A673 (cell line): ENCODE data around the gene ZNF296.

ENCODE experiments used
- EZH2 ChIP-seq: fragments of 200-600 bp; sonication (generic); IDR thresholded peaks from 2 replicates; pipeline ENCODE4 v1.6.1; 2017; ENCODE audit warnings: borderline replicate concordance, low read depth, mild to moderate bottlenecking, mixed read lengths, antibody characterized with exemption, low read length; ENCODE audit not compliant: poor library complexity, severe bottlenecking
- TF ChIP-seq, protein P1 (sequence below): fragments of 300-800, 200-600 bp; sonication (generic); conservative IDR thresholded peaks from 2 replicates; pipeline ENCODE4 v1.5.1; 2017; ENCODE audit warnings: low read depth, mild to moderate bottlenecking, antibody characterized with exemption, low read length, moderate library complexity, mixed read lengths

DNA sequence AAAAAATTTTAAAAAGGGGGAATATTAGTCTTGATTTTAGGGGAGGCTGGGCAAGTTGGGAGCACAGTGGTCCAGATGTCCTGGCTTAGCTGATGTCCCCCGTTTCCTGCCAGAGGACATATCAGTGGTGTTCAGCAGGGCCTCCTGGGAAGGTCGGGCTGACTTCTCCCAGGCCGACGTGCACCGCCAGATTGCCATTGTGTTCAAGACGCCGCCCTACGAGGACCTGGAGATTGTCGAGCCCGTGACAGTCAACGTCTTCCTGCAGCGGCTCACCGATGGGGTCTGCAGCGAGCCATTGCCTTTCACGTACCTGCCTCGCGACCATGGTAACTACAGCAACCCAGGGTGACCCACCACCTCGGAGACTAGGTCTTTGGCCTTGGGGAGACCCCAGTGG, 43.9 kb downstream of the ZNF296 start:
- TF ChIP-seq EZH2, result no peak
- TF ChIP-seq, protein P1, sequence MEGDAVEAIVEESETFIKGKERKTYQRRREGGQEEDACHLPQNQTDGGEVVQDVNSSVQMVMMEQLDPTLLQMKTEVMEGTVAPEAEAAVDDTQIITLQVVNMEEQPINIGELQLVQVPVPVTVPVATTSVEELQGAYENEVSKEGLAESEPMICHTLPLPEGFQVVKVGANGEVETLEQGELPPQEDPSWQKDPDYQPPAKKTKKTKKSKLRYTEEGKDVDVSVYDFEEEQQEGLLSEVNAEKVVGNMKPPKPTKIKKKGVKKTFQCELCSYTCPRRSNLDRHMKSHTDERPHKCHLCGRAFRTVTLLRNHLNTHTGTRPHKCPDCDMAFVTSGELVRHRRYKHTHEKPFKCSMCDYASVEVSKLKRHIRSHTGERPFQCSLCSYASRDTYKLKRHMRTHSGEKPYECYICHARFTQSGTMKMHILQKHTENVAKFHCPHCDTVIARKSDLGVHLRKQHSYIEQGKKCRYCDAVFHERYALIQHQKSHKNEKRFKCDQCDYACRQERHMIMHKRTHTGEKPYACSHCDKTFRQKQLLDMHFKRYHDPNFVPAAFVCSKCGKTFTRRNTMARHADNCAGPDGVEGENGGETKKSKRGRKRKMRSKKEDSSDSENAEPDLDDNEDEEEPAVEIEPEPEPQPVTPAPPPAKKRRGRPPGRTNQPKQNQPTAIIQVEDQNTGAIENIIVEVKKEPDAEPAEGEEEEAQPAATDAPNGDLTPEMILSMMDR, result no peak
